Ureter (tissue), 1 donor: ENCODE results near the gene CUX1. TPM values are rescaled to one million over a fixed set of nuclear protein-coding genes. Genes with fewer than 3 reads are reported as not detected.
A peak's percentile ranks its signal among the peaks of the same experiment; 100 is the strongest.

ENCODE experiments used
- DNase-seq: peaks from one replicate; pipeline ENCODE4 v3.0.0-alpha.2; 2020; ENCODE audit warnings: low spot score
- total RNA-seq: library from RNA; stranded (reverse); gene quantifications from one replicate; pipeline ENCODE4 v1.2.4, GENCODE V29; 2023
- donor health status: DM: yes; HTN: yes; CAD: no.

The CUX1 gene
- total RNA-seq, 1 donor from 2014 or later, result 103 TPM

DNA sequence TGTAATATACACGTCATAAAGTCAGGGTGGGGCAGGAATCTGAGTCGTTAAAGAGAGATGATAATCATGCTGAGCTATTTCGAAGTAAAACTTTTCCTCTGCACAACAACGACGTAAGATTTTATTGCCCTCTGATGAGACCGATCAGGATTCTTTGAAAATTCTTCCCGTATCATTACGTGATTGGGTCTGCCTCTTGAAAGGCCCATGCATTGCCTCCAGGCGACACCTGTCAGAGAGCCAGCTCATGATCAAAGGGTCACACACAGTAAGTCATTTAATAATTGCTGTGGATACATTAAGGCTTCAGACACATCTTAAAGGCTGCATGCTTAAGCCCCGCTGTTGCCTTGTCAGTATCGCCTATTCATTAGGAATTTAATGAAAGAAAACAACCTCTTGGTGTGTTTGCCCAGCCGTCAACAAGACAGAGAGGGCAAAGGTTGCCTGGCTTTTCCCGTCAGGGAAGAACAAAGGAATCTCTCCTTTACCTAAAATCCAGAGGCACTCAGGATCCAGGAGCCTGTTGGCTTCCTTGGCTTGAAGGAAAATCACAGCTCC is 280.3 kb downstream of the CUX1 start:
- DNase-seq, result no peak

- no peak for DNase-seq
These were observed 281.6 kb downstream of the CUX1 start for GRCh38 chr7:102098986-102099385.

DNA sequence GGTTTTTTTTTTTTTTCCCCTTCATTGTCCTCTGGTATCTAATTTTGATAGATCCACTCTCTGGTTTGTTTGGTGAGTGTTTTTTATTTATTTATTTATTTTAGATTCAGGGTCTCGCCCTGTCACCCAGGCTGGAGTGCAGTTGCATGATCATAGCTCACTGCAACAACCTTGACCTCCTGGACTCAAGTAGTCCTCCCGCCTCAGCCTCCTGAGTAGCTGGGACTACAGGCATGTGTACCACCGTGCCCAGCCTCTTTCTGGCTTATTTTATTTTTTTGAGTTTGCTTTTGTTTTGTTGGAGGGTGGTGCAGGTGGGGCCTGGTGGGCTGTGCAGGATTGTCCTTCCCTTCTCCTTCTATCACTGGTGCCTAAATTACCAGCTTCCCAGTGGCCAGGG is 282.0 kb downstream of the CUX1 start:
- DNase-seq, result no peak

- no peak for DNase-seq
These were observed 283.7 kb downstream of the CUX1 start for GRCh38 chr7:102101111-102101551.

- no peak for DNase-seq
These were observed 284.5 kb downstream of the CUX1 start for GRCh38 chr7:102101926-102102325.

DNA sequence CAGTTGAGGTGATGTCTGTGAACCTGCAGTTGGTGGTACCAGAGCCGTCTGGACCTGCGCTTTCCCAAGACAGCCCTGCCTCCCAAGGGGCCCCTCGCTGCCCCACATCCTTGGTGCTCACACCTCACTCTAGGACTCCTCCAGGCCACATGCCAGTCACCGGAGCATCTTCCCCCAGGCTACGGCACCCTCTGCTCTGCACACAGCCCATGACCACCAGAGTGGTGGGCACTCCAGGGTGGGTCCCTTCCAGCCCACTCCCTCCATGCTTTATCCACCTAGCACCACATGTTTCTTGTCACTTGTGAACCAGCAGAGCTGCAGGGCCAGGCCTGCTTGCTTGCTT is 285.6 kb downstream of the CUX1 start:
- DNase-seq, result no peak

GRCh38 chr7:102104245-102104644 is 286.8 kb downstream of the CUX1 start:
- no peak for DNase-seq

GRCh38 chr7:102106625-102107024 is 289.2 kb downstream of the CUX1 start:
- no peak for DNase-seq

GRCh38 chr7:102107474-102108104 is 290.2 kb downstream of the CUX1 start:
- no peak for DNase-seq

DNA sequence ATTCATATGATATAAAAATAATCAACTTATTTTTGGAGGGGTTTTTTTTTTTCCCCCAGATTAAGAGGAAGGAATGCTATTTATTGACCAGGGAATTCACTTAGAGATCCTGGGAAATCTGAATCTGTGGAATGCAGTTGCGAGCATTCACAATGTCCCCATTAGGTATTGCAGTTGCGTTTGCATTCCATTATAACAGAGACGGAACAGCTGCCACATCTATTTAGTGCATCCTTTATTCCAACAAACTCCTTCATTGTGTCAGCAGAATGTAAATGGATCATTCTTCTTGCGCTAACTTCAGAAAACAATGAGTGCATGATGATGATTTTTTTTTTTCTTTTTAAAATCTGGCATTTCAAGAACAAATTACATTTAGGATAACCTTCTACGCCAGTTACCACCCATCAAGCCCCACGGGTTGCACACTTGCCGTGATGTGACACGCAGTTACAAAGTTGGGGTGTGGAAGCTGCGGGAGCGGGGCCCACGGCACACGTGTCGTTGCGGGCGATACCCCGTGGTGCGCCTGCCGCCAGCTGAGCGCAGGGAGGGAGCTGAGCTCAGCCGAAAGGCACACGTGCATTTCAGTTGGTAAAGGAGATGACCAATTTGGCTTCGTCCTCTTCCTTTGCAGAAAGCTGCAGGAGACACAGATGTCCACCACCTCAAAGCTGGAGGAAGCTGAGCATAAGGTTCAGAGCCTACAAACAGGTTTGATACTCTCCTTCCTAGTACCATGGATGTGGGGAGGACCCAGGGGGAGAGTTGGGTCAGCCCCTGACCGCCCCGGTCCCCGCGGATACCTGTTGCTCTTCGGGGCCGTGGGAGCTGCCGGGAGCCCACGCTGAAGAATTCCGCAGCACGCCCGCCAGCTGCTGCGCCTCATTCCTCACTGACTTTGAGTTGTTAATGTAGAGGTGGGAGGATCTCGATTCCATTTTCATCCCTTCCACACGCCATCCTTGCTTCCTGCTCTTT is 293.9 kb downstream of the CUX1 start:
- DNase-seq, result no peak

GRCh38 chr7:102115181-102115580 is 297.8 kb downstream of the CUX1 start:
- no peak for DNase-seq

DNA sequence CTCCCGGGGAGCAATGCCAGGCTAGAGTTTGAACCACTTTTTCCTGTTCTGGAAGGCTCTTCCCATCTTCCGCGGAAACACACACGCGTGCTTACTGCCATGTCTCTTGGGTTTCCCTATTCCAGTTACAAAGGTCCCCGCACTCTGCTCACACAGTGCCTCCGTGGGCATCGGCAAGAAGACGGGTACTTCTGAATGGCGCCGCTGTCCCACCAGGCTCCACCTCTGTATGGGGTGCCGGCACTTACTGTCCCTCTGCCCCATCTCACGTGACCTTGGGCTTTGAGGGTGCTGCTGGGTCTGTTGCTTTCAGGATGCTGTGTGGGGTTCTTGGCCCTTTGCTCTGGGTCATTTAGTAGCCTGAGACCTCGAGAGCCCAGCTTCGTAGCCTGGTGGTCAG is 298.5 kb downstream of the CUX1 start:
- DNase-seq, result no peak

DNA sequence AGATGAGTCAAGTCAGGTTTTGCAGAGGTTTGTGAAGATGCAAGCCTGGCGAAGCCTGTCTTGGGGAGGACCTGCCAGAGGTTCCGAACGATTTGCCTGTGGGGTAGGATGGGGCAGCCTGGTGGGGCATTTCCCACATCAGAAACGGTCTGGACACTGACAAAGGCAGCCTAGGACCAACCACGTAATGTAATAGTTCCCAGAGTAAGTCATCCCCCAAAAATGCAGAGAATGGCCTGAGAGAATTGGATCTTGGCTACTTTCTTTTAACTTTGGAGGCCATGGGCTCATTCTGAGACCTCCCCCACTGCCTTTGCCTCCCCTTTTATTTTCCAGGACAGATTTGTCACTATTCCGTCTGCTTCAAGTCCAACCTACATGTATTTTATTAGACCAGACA is 300.3 kb downstream of the CUX1 start:
- DNase-seq, result no peak

- no peak for DNase-seq
These were observed 301.8 kb downstream of the CUX1 start for GRCh38 chr7:102119213-102119651.

DNA sequence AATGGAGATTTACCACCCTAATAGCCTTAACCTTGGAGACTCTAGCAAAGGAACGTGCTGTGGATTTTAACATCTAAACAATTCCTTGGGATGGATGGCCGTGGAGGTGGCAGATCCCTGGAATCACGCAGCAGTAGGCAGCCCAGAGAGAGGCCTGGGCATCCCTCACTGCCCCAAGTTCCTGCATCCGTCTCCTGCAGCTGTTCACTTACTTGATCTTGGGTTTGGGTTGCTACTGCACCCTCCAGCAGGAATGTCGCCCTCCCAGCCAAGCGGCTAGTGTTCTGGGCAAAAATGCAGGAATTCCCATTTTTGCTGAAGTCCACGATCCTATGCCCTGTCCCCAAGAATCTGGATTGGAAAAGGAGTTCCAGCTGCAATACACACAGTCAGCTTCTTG is 302.5 kb downstream of the CUX1 start:
- no peak for DNase-seq

DNA sequence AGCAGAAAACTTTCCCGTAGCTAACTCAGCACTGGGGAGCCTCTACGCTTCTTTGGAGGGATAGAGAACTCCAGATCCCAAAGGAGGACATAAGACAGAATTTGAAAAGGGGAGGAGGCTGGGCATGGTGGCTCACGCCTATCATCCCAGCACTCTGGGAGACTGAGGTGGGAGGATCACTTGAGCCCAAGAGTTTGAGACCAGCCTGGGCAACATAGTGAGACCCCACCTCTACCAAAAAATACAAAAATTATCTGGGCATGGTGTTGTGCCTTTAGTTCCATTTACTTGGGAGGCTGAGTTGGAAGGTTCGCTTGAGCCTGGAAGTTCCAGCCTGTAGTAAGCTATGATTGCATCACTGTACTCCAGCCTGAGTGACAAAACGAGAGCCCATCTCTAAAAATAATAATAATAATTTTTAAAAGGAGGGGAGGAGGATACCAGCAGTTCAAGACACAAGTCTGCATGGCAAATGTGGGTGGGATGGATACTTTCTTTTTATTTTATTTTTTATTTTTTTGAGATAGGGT is 303.3 kb downstream of the CUX1 start:
- DNase-seq, result no peak

DNA sequence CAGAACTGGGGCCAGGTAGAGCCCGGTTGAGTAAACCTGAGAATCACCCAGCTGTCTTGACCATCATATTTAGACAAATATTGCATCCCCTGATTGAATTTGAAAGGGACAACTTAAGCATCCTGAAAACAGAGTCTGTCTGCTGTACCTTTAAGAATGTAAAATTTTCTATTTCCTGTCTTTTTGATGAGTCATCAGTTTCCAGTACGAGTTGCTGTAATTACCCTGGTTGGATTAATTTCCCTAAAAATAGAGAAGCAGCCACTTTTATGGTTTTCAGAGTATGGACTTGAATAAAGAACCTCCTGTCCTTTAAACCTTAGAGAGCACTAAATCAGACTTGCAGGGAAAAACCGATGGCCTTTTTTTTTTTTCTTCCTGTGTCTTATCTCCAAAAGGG is 304.6 kb downstream of the CUX1 start:
- no peak for DNase-seq

- peak; percentile 59 for DNase-seq
These were observed 307.7 kb downstream of the CUX1 start for GRCh38 chr7:102125127-102125596.

GRCh38 chr7:102128303-102128702 is 310.9 kb downstream of the CUX1 start:
- no peak for DNase-seq

DNA sequence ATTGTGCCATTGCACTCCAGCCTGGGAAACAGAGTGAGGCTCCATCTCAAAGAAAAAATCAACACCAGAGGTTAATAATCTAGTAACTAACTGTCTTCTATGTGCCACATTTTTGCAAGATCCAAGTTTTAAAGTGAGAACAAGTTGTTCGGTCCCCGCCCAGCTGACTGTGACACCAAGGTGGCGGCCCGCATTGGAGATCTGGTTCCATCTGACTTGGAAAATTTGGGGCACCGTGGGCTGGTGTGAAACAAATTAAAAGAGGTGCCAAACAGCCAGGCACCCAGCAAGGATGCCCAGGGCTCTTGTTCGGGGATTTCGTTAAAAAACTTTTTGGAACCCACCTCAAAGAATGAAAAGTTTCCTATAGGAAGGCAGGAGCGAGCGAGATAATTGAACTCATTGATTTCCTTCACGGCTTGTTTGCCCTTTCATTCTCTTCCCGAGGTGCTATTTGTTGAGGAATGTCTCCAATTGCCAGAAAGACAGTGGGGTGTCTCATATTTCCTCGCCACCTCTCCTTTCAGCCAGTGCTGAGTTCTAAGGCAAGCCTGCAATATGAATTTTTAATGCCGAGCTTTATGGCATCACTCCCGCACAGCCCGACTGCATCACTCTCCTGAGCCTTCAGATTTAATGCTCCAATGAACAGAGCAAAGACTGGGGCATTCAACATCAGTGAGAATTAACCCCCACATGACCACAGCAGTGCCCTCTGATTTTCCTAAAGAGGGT is 312.4 kb downstream of the CUX1 start:
- DNase-seq, result no peak

- DNase-seq, result no peak
These were observed 314.9 kb downstream of the CUX1 start for GRCh38 chr7:102132209-102132752.
